Caco-2 (cell line): ENCODE data around the gene MLYCD. TPM values are rescaled to one million over a fixed set of nuclear protein-coding genes. Genes with fewer than 3 reads are reported as not detected.
A peak's percentile ranks its signal among the peaks of the same experiment; 100 is the strongest.

Source experiments
- Bru-seq: library from RNA; stranded (reverse); fragments of 400-500 nt; gene quantifications from one replicate; lab custom pipeline; 2021; lab: Mats Ljungman, UMichigan
- BruChase-seq, 2 experiments: library from RNA; stranded (reverse); fragments of 400-500 nt; gene quantifications; one replicate each; lab custom pipeline; 2021; lab: Mats Ljungman, UMichigan
- BruUV-seq: library from RNA; stranded (reverse); fragments of 400-500 nt; replicated peaks from 2 replicates; lab custom pipeline; 2021; lab: Mats Ljungman, UMichigan
- CTCF ChIA-PET: fragments of 300-600 bp; sonication (Branson Sonifier 250); formaldehyde crosslinking; loops from one replicate; lab custom pipeline; 2022; ENCODE audit warnings: antibody characterized with exemption; lab: Charles Lee
- POLR2A ChIA-PET: fragments of 300-600 bp; sonication (Branson Sonifier 250); formaldehyde crosslinking; loops from one replicate; lab custom pipeline; 2022; ENCODE audit warnings: antibody characterized with exemption; lab: Charles Lee
- DNase-seq, 2 experiments: peaks; one replicate each; pipeline versions ENCODE4 v3.0.0 to v3.0.0-alpha.2; 2020 to 2022
- H3K27me3 ChIP-seq: replicated peaks from 2 replicates; pipeline ENCODE4 v1.6.0; 2011; ENCODE audit warnings: low read length; ENCODE audit not compliant: control insufficient read depth, insufficient read depth
- H3K36me3 ChIP-seq: 2 replicates; pipeline ENCODE4 v1.5.1; 2011; ENCODE audit warnings: low read length; ENCODE audit not compliant: control insufficient read depth, insufficient read depth
- H3K4me1 ChIP-seq: fragments of 250-450 bp; sonication (Bioruptor Pico); 2 replicates; pipeline ENCODE4 v1.5.1; 2020; ENCODE audit warnings: mild to moderate bottlenecking
- H3K4me3 ChIP-seq: 2 replicates; pipeline ENCODE4 v1.5.1; 2011; ENCODE audit warnings: low read depth, mild to moderate bottlenecking, control low read depth, low read length
- H3K9me3 ChIP-seq: fragments of 250-450 bp; sonication (Bioruptor Pico); 2 replicates; pipeline ENCODE4 v1.5.1; 2020; ENCODE audit warnings: mild to moderate bottlenecking, moderate library complexity
- H3K27ac Mint-ChIP-seq: one replicate; pipeline ENCODE4 v1.8.0; 2022; ENCODE audit warnings: mixed read lengths; ENCODE audit not compliant: unreplicated experiment
- H3K27me3 Mint-ChIP-seq: one replicate; pipeline ENCODE4 v1.8.0; 2022; ENCODE audit warnings: mixed read lengths; ENCODE audit not compliant: insufficient read depth, unreplicated experiment
- H3K36me3 Mint-ChIP-seq: one replicate; pipeline ENCODE4 v1.8.0; 2022; ENCODE audit warnings: mild to moderate bottlenecking, mixed read lengths; ENCODE audit not compliant: insufficient read depth, unreplicated experiment
- H3K4me1 Mint-ChIP-seq: one replicate; pipeline ENCODE4 v1.8.0; 2022; ENCODE audit warnings: low read depth, mixed read lengths; ENCODE audit not compliant: unreplicated experiment
- H3K4me3 Mint-ChIP-seq: one replicate; pipeline ENCODE4 v1.8.0; 2022; ENCODE audit warnings: mild to moderate bottlenecking, moderate library complexity, mixed read lengths; ENCODE audit not compliant: unreplicated experiment
- H3K9me3 Mint-ChIP-seq: one replicate; pipeline ENCODE4 v1.8.0; 2022; ENCODE audit warnings: mixed read lengths; ENCODE audit not compliant: unreplicated experiment
- CTCF ChIP-seq, 2 experiments: fragments of 200-600 bp in 1 of 2; IDR thresholded peaks; 1 replicate in 1 of 2; 2 replicates in 1 of 2; pipeline versions ENCODE4 v1.5.1 to v1.8.0; 2011 to 2022; ENCODE audit warnings: antibody characterized with exemption in 1 of 2, control low read depth in 1 of 2, inconsistent platforms in 1 of 2, low read depth in 1 of 2, low read length in 1 of 2, mild to moderate bottlenecking in 1 of 2, moderate library complexity in 1 of 2; ENCODE audit not compliant: insufficient read depth in 1 of 2, severe bottlenecking in 1 of 2, unreplicated experiment in 1 of 2
- intact Hi-C: fragments of 100-400 bp; cut with micrococcal nuclease; formaldehyde crosslinking; loops from one replicate; pipeline ENCODE4 v1.10.0; 2022; ENCODE audit not compliant: unreplicated experiment
- long read RNA-seq: library from polyadenylated mRNA; stranded (forward); transcript quantifications from one replicate; pipeline ENCODE4 v2.0.0, GENCODE V29; 2022
- total RNA-seq: library from RNA; stranded (reverse); gene quantifications from 2 replicates; pipeline ENCODE4 v1.2.3, GENCODE V29; 2022

Gene MLYCD
- total RNA-seq = 8.7 and 9.0 TPM in 2 replicates
- Bru-seq, nascent RNA = percentile 72 among the genes with signal in this experiment
- BruChase-seq, experiment 1, labeled RNA remaining after a 2-hour chase = percentile 72 among the genes with signal in this experiment
- percentile 63 among the genes with signal in this experiment for BruChase-seq, experiment 2, labeled RNA remaining after a 6-hour chase
- long read RNA-seq, full-length matches to known transcripts = 35 of 39 reads
- long read RNA-seq, partial matches to known transcripts = 1 of 39 reads
- long read RNA-seq, other reads (novel, unspliced or antisense) = 3 of 39 reads

DNA sequence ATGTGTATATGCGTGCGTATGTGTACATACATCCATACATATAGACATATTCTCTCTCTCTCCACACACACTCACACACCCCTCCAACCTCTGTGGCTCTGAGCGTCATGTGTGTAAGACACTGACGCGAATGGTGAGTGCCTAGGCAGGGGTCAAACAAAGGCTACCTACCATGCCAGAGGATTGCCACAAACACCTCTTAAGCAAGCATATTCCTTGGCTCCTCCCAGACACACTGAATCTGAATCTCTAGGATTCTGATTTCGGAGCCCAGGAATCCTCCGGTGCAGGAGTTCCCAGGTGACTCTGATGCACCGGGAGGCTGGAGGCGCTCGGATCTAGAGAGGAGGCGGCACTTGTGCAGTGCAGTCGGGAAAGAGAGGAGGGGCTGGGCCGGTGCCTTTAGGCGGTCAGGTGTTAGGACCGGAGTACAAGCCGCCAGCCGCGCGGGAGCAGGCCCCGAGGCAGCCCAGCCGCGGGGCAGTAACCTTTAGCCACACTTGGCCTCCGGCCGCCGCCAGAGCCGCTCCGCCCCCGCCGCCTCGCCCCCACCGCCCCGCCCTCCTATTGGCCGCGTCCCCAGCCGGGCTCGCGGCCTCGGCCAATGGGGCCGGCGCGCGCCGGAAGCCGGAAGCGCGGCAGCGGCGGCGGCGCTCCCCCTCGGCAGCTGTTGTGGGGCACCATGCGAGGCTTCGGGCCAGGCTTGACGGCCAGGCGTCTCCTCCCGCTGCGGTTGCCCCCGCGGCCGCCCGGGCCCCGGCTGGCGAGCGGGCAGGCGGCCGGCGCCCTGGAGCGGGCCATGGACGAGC lies at the start of gene MLYCD:
TSS of gene MLYCD (plus strand) at position 653 of the 809 bp plus-strand sequence. CDS start at position 683, 30 bp downstream.
- CTCF ChIA-PET = no interaction called here
- Mint-ChIP-seq H3K9me3 (no peaks in the 10 kb centered on the region), H3K36me3 (peaks cover 9% of the 10 kb centered on the region), H3K4me3 (peak within 1 kb of the TSS; percentile 90), H3K4me1 (peaks cover 13% of the 10 kb centered on the region), H3K27ac (peak within 1 kb of the TSS; percentile 71), H3K27me3 (no peaks in the 10 kb centered on the region)
- H3K4me1 ChIP-seq = 0 out of 2 replicates have a peak, but pooled peaks cover 12% of the 10 kb centered on the region
- peak within 1 kb of the TSS; percentile 94 for H3K4me3 ChIP-seq
- TF ChIP-seq CTCF (IDR thresholded peaks at IDR 0.05; ENCODE audit: insufficient read depth in 1 of 2, low read depth in 1 of 2, low read length in 1 of 2, severe bottlenecking in 1 of 2, unreplicated experiment in 1 of 2) = no peak
- H3K9me3 ChIP-seq = no peaks in the 10 kb centered on the region
- DNase-seq = peak; percentile 94
- TSS peak; percentile 47 for BruUV-seq
- no peaks in the 10 kb centered on the region for H3K27me3 ChIP-seq
- intact Hi-C loops = loop anchor here (1.0 kb wide), 2 partner anchors 28 to 55 kb away; partner anchors contain the start of gene OSGIN1
- POLR2A ChIA-PET = interaction anchor here (1.2 to 1.5 kb wide), 2 partner anchors 55 to 91 kb away, joined by 4 to 6 read pairs; partner anchors contain the start of genes HSBP1 and OSGIN1
- H3K36me3 ChIP-seq = no peaks in the 10 kb centered on the region; the same call in 1 of the 2 replicates

DNA sequence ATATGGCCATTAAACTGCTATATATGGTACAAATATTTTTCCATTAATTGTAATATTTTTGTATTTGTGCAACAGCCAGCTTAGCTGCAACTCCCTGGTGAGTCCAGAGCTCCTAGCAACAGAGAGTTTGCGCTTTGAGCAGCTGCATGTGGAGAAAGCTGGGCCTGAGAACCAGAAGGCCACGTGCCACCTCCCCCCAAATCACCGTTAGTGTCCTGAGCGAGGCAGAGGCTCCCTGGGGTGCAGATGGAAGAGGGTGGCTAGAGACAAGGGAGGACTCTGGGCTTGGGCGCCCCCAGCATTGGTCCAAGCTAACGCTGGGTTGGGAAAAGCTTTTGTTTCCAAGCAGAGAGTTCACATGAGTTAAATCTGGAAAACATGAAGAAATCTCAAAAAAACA lies 49.5 kb upstream of the MLYCD start:
- no peaks in the 10 kb centered on the region for H3K4me1 Mint-ChIP-seq

More for the DNA sequence above, 49.5 kb upstream of the MLYCD start:
- Mint-ChIP-seq H3K27me3 (peaks cover 3% of the 10 kb centered on the region), H3K9me3 (no peaks in the 10 kb centered on the region), H3K4me3 (no peak overlapping the region), H3K36me3 (no peaks in the 10 kb centered on the region), H3K27ac (no peak overlapping the region)
- TF ChIP-seq CTCF (IDR thresholded peaks at IDR 0.05; ENCODE audit: insufficient read depth in 1 of 2, low read depth in 1 of 2, low read length in 1 of 2, severe bottlenecking in 1 of 2, unreplicated experiment in 1 of 2) = no peak
- no peak overlapping the region for H3K4me3 ChIP-seq
- ChIA-PET CTCF (no interaction called here), POLR2A (no interaction called here)
- BruUV-seq = no TSS peak
- no peaks in the 10 kb centered on the region for H3K9me3 ChIP-seq
- no peak for DNase-seq
- intact Hi-C loops = no loop called here
- no peaks in the 10 kb centered on the region for H3K4me1 ChIP-seq
- no peaks in the 10 kb centered on the region for H3K27me3 ChIP-seq
- H3K36me3 ChIP-seq = no peaks in the 10 kb centered on the region
